Tibial nerve (tissue), 4 donors: ENCODE results near the gene PIGZ.

Source experiments
- CTCF ChIP-seq, 5 experiments: fragments of 200-600 bp in 3 of 5; fragments of 450-650 bp in 2 of 5; sonication (generic) in 3 of 5; IDR thresholded peaks; one replicate each; pipeline ENCODE4 v1.5.1; 2016 to 2019; ENCODE audit warnings: antibody characterized with exemption in 5 of 5, mild to moderate bottlenecking in 3 of 5, moderate library complexity in 2 of 5
- EP300 ChIP-seq, 2 donors: sonication (generic); formaldehyde crosslinking; IDR thresholded peaks; one replicate each; pipeline ENCODE4 v1.6.1; 2017; ENCODE audit warnings: antibody characterized with exemption in 2 of 2, mild to moderate bottlenecking in 1 of 2

DNA sequence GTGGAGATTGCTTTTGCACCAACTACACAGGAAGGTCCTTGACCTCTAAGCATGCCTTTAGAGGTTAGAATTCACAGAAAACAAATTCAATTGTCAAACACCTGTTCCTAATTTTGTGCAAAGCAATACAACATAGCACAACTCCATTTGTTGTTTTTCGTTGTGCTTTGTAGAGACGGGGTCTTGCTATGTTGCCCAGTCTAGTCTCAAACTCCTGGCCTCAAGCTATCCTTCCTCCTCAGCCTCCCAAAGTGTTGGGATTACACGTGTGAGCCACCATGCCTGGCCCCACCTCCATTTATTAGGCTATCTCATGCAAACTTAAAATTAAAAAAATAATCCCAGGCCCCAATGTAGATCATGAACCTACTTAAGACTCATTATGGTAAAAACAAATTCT lies 32.3 kb downstream of the PIGZ start:
- TF ChIP-seq EP300 (IDR thresholded peaks at IDR 0.05) (no peak), CTCF (IDR thresholded peaks at IDR 0.05) (no peak)
